Measurements from ENCODE around the gene BAD.

DNA sequence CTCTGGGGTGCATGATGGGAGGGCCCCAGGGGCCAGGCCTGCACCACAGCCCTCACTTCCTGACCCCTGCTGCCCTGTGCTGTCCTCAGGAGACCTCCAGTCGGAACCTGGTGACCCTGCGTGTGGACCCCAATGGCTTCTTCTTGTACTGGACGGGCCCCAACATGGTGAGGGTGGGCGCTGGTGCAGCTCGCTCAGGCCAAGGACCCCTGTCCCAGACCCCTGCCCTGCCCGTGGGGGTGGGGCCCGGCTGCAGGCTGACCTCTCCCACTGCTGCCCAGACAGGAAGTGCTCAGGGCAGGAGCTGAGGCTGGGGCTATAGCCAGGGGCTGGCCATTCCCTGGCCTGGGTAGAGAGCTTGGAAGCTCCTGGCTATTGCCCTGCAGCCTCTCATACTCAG lies 30.1 kb downstream of the BAD start:
- TF ChIP-seq, protein P1, sequence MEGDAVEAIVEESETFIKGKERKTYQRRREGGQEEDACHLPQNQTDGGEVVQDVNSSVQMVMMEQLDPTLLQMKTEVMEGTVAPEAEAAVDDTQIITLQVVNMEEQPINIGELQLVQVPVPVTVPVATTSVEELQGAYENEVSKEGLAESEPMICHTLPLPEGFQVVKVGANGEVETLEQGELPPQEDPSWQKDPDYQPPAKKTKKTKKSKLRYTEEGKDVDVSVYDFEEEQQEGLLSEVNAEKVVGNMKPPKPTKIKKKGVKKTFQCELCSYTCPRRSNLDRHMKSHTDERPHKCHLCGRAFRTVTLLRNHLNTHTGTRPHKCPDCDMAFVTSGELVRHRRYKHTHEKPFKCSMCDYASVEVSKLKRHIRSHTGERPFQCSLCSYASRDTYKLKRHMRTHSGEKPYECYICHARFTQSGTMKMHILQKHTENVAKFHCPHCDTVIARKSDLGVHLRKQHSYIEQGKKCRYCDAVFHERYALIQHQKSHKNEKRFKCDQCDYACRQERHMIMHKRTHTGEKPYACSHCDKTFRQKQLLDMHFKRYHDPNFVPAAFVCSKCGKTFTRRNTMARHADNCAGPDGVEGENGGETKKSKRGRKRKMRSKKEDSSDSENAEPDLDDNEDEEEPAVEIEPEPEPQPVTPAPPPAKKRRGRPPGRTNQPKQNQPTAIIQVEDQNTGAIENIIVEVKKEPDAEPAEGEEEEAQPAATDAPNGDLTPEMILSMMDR (IDR thresholded peaks at IDR 0.05): no peak
- no peak for TF ChIP-seq POLR2A (IDR thresholded peaks at IDR 0.05)

Measured in body of pancreas (tissue), 4 donors.